Peyer's patch (tissue), 4 donors: ENCODE results near the gene NAGPA.

ENCODE experiments used
- POLR2A ChIP-seq, 2 donors: fragments of 450-650 bp; IDR thresholded peaks; one replicate each; pipeline ENCODE4 v1.5.1; 2017; ENCODE audit warnings: antibody characterized with exemption in 2 of 2, mild to moderate bottlenecking in 2 of 2, moderate library complexity in 2 of 2
- TF ChIP-seq, protein P1 (sequence below), 6 experiments: fragments of 450-650 bp in 4 of 6; fragments of 200-600 bp in 2 of 6; sonication (generic) in 1 of 6; IDR thresholded peaks; one replicate each; pipeline ENCODE4 v1.5.1; 2017 to 2019; ENCODE audit warnings: antibody characterized with exemption in 6 of 6, mild to moderate bottlenecking in 3 of 6, moderate library complexity in 1 of 6

DNA sequence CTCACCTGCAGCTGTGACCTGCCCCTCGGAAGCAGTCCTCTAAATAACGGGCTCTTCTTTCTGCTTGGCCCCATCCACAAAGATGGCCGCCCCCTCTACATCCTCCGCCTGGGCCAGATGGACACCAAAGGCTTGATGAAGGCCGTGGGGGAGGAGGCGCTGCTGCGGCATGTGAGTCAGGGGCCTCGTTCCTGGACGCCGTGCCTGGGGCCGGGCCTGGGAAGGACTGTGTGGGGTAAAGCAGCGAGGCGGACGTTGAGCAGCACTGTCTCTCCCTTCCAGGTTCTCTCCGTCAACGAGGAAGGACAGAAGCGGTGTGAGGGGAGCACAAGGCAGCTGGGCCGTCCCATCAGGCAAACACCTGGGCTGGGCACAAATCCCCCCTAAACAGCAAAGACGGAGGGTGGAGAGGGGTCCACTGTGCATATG, 33.1 kb downstream of the NAGPA start:
- TF ChIP-seq POLR2A (IDR thresholded peaks at IDR 0.05) = no peak
- TF ChIP-seq, protein P1, sequence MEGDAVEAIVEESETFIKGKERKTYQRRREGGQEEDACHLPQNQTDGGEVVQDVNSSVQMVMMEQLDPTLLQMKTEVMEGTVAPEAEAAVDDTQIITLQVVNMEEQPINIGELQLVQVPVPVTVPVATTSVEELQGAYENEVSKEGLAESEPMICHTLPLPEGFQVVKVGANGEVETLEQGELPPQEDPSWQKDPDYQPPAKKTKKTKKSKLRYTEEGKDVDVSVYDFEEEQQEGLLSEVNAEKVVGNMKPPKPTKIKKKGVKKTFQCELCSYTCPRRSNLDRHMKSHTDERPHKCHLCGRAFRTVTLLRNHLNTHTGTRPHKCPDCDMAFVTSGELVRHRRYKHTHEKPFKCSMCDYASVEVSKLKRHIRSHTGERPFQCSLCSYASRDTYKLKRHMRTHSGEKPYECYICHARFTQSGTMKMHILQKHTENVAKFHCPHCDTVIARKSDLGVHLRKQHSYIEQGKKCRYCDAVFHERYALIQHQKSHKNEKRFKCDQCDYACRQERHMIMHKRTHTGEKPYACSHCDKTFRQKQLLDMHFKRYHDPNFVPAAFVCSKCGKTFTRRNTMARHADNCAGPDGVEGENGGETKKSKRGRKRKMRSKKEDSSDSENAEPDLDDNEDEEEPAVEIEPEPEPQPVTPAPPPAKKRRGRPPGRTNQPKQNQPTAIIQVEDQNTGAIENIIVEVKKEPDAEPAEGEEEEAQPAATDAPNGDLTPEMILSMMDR (IDR thresholded peaks at IDR 0.05) = no peak
